Ovary (tissue), 9 donors: ENCODE results near the gene WDR18. TPM values are rescaled to one million over a fixed set of nuclear protein-coding genes. Genes with fewer than 3 reads are reported as not detected.
A peak's percentile ranks its signal among the peaks of the same experiment; 100 is the strongest.
"Not testable (repeated sequence)": the region's sequence is repeated elsewhere in the genome, so short reads cannot be mapped to it uniquely, and the experiment has no call there.

Source experiments
- DNase-seq, 5 donors: peaks; one replicate each; pipeline ENCODE4 v3.0.0-alpha.2; 2019 to 2020
- H3K27ac ChIP-seq, 2 donors: fragments of 200-600 bp; one replicate each; pipeline versions ENCODE4 v1.5.1 to v1.8.0; 2019 to 2022
- H3K27me3 ChIP-seq: fragments of 200-600 bp; one replicate; pipeline ENCODE4 v1.8.0; 2022
- H3K36me3 ChIP-seq: fragments of 200-600 bp; sonication (generic); one replicate; pipeline ENCODE4 v1.5.1; 2019
- H3K4me1 ChIP-seq: one replicate; pipeline ENCODE4 v1.8.1; 2013; ENCODE audit warnings: mild to moderate bottlenecking, moderate library complexity; ENCODE audit not compliant: insufficient read depth
- H3K4me3 ChIP-seq: fragments of 200-600 bp; sonication (generic); one replicate; pipeline ENCODE4 v1.5.1; 2017
- H3K9me3 ChIP-seq, 2 donors: fragments of 200-600 bp in 1 of 2; sonication (generic) in 1 of 2; one replicate each; pipeline versions ENCODE4 v1.5.1 to v1.8.1; 2013 to 2019; ENCODE audit warnings: mild to moderate bottlenecking in 1 of 2, moderate library complexity in 1 of 2
- CTCF ChIP-seq, 3 donors: fragments of 450-650 bp in 2 of 3; fragments of 200-600 bp in 1 of 3; IDR thresholded peaks; one replicate each; pipeline versions ENCODE4 v1.5.1 to v1.8.0; 2016 to 2022; ENCODE audit warnings: antibody characterized with exemption in 3 of 3, mild to moderate bottlenecking in 1 of 3
- EP300 ChIP-seq: sonication (generic); formaldehyde crosslinking; IDR thresholded peaks from one replicate; pipeline ENCODE4 v1.6.1; 2017; ENCODE audit warnings: antibody characterized with exemption
- POLR2A ChIP-seq: fragments of 450-650 bp; IDR thresholded peaks from one replicate; pipeline ENCODE4 v1.6.1; 2017; ENCODE audit warnings: antibody characterized with exemption, mild to moderate bottlenecking, moderate library complexity
- WGBS, 3 donors: extraction: QIAGEN DNeasy Blood & Tissue Kit in 1 of 3; methylation state at CpG; one replicate each; pipeline versions ENCODE4 v1.1.5 to v1.1.7; 2013 to 2017; 5-methylcytosine and 5-hydroxymethylcytosine counted together
- intact Hi-C, 4 donors: fragments of 100-400 bp; cut with DNase I; formaldehyde crosslinking; loops; one replicate each; pipeline versions ENCODE4 v1.11.0 to v1.15.1; 2022 to 2023
- polyA plus RNA-seq, 2 donors: library from polyadenylated mRNA; stranded (reverse); fragments of 200-250 nt in 1 of 2; fragments of 350-450 nt in 1 of 2; fragmentation: Illumina TruSeq in 1 of 2; extraction: RNeasy Lipid Tissue Mini Kit (QIAGEN cat#74804) in 1 of 2; gene quantifications; one replicate each; pipeline ENCODE4 v1.2.3, GENCODE V29; 2013 to 2014
- total RNA-seq, 7 donors: library from RNA; depleted of rRNA in 2 of 7; stranded (reverse); fragments of >200 nt in 2 of 7; fragmentation: NEBNext Ultra II Directional in 3 of 7; extraction: Animal tissue kit (Norgen Biotek cat#: 25700) in 3 of 7; gene quantifications; one replicate each; pipeline versions ENCODE4 v1.1.0 to v1.2.4, GENCODE V29; 2016 to 2023
- donor health status: DM: no; HTN: no; CAD: no; lungs with moderate emphysema.
- donor health status: DM: no; HTN: no; CAD: no.
- donor health status: Bipolar disorder and iron deficiency.
- donor health status: DM: yes; HTN: yes; CAD: no.
- donor health status: DM: no; HTN: no; CAD: no.
- donor health status: DM: yes; HTN: yes; CAD: no.

WDR18 gene
- total and polyA plus RNA-seq, 9 donors: 3.5 to 45.6 (median 24.5) TPM

GRCh38 chr19:1020868-1021425 is 36.8 kb downstream of the WDR18 start, which contains the start of gene TMEM259:
Gene TMEM259 (minus strand): TSS chr19:1021123. CDS start chr19:1020996, 127 bp downstream.
- 0% methylated on average over 50 to 68 of the region's 68 CpGs for WGBS, 3 donors
- TF ChIP-seq CTCF (IDR thresholded peaks at IDR 0.05) (no peak), POLR2A (peak; percentile 42)
- Histone ChIP-seq H3K36me3 (no peaks in the 10 kb centered on the region), H3K9me3 (no peaks in the 10 kb centered on the region), H3K4me1 (peaks cover 32% of the 10 kb centered on the region), H3K27me3 (no peaks in the 10 kb centered on the region), H3K4me3 (peak within 1 kb of the TSS; percentile 97), H3K27ac (peak within 1 kb of the TSS; percentile 90 to 96)
- DNase-seq: peak; percentile 96 to 98 (median 98)
- intact Hi-C loops: loop anchor here in 2 of 4 donors (5.0 to 10.0 kb wide), 2 partner anchors 81 to 224 kb away; partner anchors contain the start of genes ATP5F1D (in 1 of the 2), GPX4 (in 1 of the 2) and MIDN (in 1 of the 2)

- not testable (repeated sequence) for H3K27me3 ChIP-seq, H3K27ac ChIP-seq, DNase-seq, H3K36me3 ChIP-seq, H3K4me3 ChIP-seq, H3K9me3 ChIP-seq
- H3K4me1 ChIP-seq: peaks cover 20% of the 10 kb centered on the region
- intact Hi-C loops: loop anchor here in 2 of 4 donors (5.0 to 10.0 kb wide), 2 partner anchors 78 to 221 kb away; partner anchors contain the start of genes ATP5F1D (in 1 of the 2), GPX4 (in 1 of the 2) and MIDN (in 1 of the 2)
- 62 to 77% (median 64%) methylated on average over 5 of the region's 5 CpGs for WGBS, 3 donors
Measured at GRCh38 chr19:1023883-1024188, 39.7 kb downstream of the WDR18 start.

- not testable (repeated sequence) for H3K36me3 ChIP-seq, H3K9me3 ChIP-seq, H3K27me3 ChIP-seq, H3K27ac ChIP-seq, H3K4me1 ChIP-seq, H3K4me3 ChIP-seq
- intact Hi-C loops: loop anchor here in 2 of 4 donors (5.0 to 10.0 kb wide), 2 partner anchors 72 to 220 kb away; partner anchors contain the start of genes ATP5F1D (in 1 of the 2), MIDN (in 1 of the 2) and POLR2E (in 1 of the 2)
- 84 to 85% (median 85%) methylated on average over 6 of the region's 6 CpGs for WGBS, 3 donors
- DNase-seq: peak in 1 of 5 donors; percentile 31
Measured at GRCh38 chr19:1025080-1025479, 40.9 kb downstream of the WDR18 start.

- Histone ChIP-seq H3K9me3 (no peaks in the 10 kb centered on the region), H3K4me1 (peaks cover 10% of the 10 kb centered on the region), H3K27me3 (no peaks in the 10 kb centered on the region), H3K4me3 (peak within 1 kb of the TSS; percentile 83), H3K36me3 (no peaks in the 10 kb centered on the region), H3K27ac (peak within 1 kb of the TSS; percentile 87 to 95)
- peak; percentile 84 to 91 (median 84) for DNase-seq
- TF ChIP-seq CTCF (IDR thresholded peaks at IDR 0.05) (no peak), POLR2A (peak; percentile 91)
- WGBS, 3 donors: 2 to 10% (median 4%) methylated on average over 25 to 63 of the region's 63 CpGs
- intact Hi-C loops: loop anchor here in 2 of 4 donors (5.0 to 10.0 kb wide), 2 partner anchors 71 to 219 kb away; partner anchors contain the start of genes ATP5F1D (in 1 of the 2), MIDN (in 1 of the 2) and POLR2E (in 1 of the 2)
Measured at GRCh38 chr19:1025960-1026782, 42.0 kb downstream of the WDR18 start, which contains the start of gene CNN2. Gene CNN2 (plus strand): TSS chr19:1026608. CDS start chr19:1026662, 54 bp downstream.

- Histone ChIP-seq H3K9me3 (no peaks in the 10 kb centered on the region), H3K4me3 (peak overlapping the region; percentile 83), H3K27me3 (no peaks in the 10 kb centered on the region), H3K4me1 (peaks cover 8% of the 10 kb centered on the region), H3K36me3 (no peaks in the 10 kb centered on the region), H3K27ac (peak overlapping the region; percentile 87 to 95)
- intact Hi-C loops: loop anchor here in 2 of 4 donors (5.0 to 10.0 kb wide), 2 partner anchors 70 to 218 kb away; partner anchors contain the start of genes ATP5F1D (in 1 of the 2), MIDN (in 1 of the 2) and POLR2E (in 1 of the 2)
- TF ChIP-seq CTCF (IDR thresholded peaks at IDR 0.05) (no peak), POLR2A (no peak), EP300 (no peak)
- 1 to 2% (median 1%) methylated on average over 31 to 36 of the region's 36 CpGs for WGBS, 3 donors
- peak in 2 of 5 donors; percentile 50 to 61 for DNase-seq
Measured at GRCh38 chr19:1026783-1027649, 42.9 kb downstream of the WDR18 start.
